GM12892 (cell line): ENCODE data around the gene HDAC1.

Experiments
- POLR2A ChIP-seq: IDR thresholded peaks from 2 replicates; pipeline ENCODE4 v1.6.1; 2011; ENCODE audit warnings: low read depth, low read length, control low read depth
- POLR2AphosphoS5 ChIP-seq: IDR thresholded peaks from 2 replicates; pipeline ENCODE4 v1.6.1; 2011; ENCODE audit warnings: low read depth, low read length, control low read depth
- TAF1 ChIP-seq: IDR thresholded peaks from 2 replicates; pipeline ENCODE4 v1.6.1; 2011; ENCODE audit warnings: low read depth, mild to moderate bottlenecking, control low read depth, low read length, borderline replicate concordance

DNA sequence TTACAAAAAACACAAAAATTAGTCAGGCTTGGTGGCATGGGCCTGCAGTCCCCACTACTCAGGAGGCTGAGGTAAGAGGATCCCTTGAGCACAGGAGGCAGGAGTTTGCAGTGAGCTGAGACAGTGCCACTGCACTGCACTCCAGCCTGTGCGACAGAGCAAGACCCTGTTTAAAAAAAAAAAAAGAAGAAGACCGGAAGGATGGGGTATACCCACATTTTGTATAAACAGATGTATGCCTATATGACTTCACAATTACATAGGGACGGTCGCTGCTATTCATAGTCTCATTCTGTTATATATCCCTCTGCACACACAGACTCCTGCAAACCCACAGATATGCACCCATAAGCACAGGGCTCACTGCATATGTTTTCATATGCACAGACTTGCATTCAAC is 28.1 kb upstream of the HDAC1 start:
- TF ChIP-seq POLR2A (no peak), POLR2AphosphoS5 (no peak), TAF1 (no peak)
